H1 (cell line): ENCODE measurements around the gene SLC2A13. TPM values are rescaled to one million over a fixed set of nuclear protein-coding genes. Genes with fewer than 3 reads are reported as not detected.

Experiments used
- SUZ12 ChIP-seq: fragments of 200-600 bp; sonication (generic); IDR thresholded peaks from 2 replicates; pipeline ENCODE4 v1.6.1; 2012; ENCODE audit warnings: mild to moderate bottlenecking, inconsistent platforms, low read length, moderate library complexity, mixed read lengths
- polyA plus RNA-seq, 7 experiments: library from polyadenylated mRNA; depleted of rRNA in 3 of 7; stranded (reverse) in 5 of 7; unstranded in 2 of 7; fragments of >200 nt in 5 of 7; fragments of 200-250 nt in 2 of 7; gene quantifications; 1 replicate in 5 of 7; 2 replicates in 1 of 7; 4 replicates in 1 of 7; pipeline versions ENCODE4 v1.2.1 to v1.2.3, GENCODE V29; 2011 to 2013; ENCODE audit warnings: missing spikeins in 2 of 7, mixed read lengths in 2 of 7
- total RNA-seq: library from RNA; stranded (reverse); fragmentation: NEBNext Ultra II Directional; extraction: Animal tissue kit (Norgen Biotek cat#: 25700); gene quantifications from 2 replicates; pipeline ENCODE4 v1.2.1, GENCODE V29; 2021

The SLC2A13 gene
- total and polyA plus RNA-seq, 2 of the 8 experiments (the other 6 are each of a cell fraction or from before 2014, with no cell fraction given) = 2.8 to 9.6 TPM

DNA sequence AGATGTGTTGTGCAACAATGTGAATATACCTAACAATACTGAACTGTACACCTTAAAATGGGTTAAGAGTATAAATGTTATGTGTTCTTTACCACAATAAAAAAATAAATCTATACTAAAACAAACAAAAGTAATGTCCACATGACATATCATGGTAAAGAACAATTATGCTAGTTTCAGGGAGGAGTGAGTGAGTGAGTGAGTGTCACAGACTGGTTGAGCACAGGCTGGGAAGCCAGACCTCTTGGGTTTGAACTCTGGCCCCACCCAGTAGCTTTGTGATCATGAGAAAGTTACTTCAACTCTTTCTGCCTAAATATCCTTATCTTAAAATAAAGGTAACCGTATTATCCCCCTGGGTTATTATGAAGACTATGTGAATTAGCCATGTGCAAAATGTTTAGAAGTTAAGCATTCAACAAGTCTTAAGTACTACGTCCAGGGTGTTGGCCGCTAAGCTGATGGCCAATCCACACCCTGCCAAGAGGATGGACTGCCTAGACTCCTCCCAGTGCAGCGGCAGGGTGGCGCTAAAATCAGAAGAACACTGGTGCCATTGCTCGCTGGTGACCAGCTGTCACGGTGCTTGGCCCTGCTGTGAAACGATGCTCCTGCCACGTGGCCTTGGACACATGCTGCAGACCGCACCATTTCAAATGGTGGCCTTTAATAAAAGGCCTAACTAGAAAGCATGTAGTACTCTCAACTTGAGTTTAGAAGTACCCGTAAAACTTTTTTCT, 7.3 kb downstream of the SLC2A13 start (continued):
- no peak for TF ChIP-seq SUZ12
